ENCODE results near the gene CENPT. TPM values are rescaled to one million over a fixed set of nuclear protein-coding genes. Genes with fewer than 3 reads are reported as not detected.

Gene CENPT
- total and polyA plus RNA-seq, 4 experiments from 2014 or later: 15.4 to 107 (median 60.4) TPM

DNA sequence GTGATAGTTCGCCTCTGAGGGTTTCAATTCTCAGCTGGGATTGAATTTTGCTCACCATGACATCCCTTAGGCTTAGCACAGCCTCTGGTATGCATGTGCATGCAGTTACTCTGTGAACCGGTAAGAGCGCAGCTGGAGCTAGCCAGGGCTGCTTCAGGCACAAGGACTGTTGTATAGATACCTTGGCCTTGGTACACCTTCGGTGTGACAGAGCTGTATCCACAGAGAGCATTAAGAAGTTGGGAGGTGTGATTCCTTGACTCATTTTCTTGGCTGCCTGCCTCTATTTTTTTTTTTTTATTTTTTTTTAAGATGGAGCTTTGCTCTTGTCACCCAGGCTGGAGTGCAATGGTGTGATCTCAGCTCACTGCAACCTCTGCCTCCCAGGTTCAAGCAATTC, 3.0 kb downstream of the CENPT start:
- H3K27me3 ChIP-seq (ENCODE audit: insufficient read depth, low read length): no peaks in the 10 kb centered on the region
- H3K4me3 ChIP-seq (ENCODE audit: low read length in 2 of 2): no peak overlapping the region
- no peak for DNase-seq
- no peaks in the 10 kb centered on the region for H3K9me3 ChIP-seq (ENCODE audit: control insufficient read depth in 1 of 2, low read length in 2 of 2)
- Mint-ChIP-seq H3K27me3 (no peaks in the 10 kb centered on the region), H3K27ac (peak overlapping the region in 6 of 7 donors; percentile 62 to 98 (median 96)), H3K36me3 (peaks cover 0 to 17% of the 10 kb centered on the region in 2 donors), H3K9me3 (peaks cover 0 to 2% (median 0%) of the 10 kb centered on the region in 8 donors), H3K4me3 (peak overlapping the region; percentile 28 to 98 (median 74)), H3K4me1 (peaks cover 34 to 61% (median 48%) of the 10 kb centered on the region in 4 donors)
- ChIA-PET POLR2A (ENCODE audit: partially characterized antibody) (interaction anchor here (0.6 to 5.2 kb wide), 18 partner anchors 9 to 363 kb away, joined by 3 to 60 read pairs (median 4); partner anchors contain the start of genes ATP6V0D1, CARMIL2, CTCF and EDC4), CTCF (ENCODE audit: partially characterized antibody) (interaction anchor here (0.8 to 3.3 kb wide), 11 partner anchors 9 to 384 kb away, joined by 3 to 14 read pairs (median 4); partner anchors contain the start of genes EDC4, RANBP10 and TSNAXIP1)
- intact Hi-C loops (cut with micrococcal nuclease): no loop called here
- no peaks in the 10 kb centered on the region for H3K36me3 ChIP-seq (ENCODE audit: insufficient read depth, low read length)
- peak overlapping the region; percentile 98 for H3K27ac ChIP-seq (ENCODE audit: low read depth, low read length)
- H3K4me1 ChIP-seq (ENCODE audit: insufficient read depth, low read length): peaks cover 52% of the 10 kb centered on the region

GRCh38 chr16:67843343-67843765, 4.1 kb downstream of the CENPT start:
- DNase-seq: no peak
- peak overlapping the region; percentile 93 to 98 (median 94) for H3K4me3 Mint-ChIP-seq
- CTCF ChIA-PET (ENCODE audit: partially characterized antibody): interaction anchor here (0.9 to 3.3 kb wide), 4 partner anchors 10 to 296 kb away, joined by 3 to 14 read pairs (median 9); no protein-coding TSS in a partner anchor
- H3K27ac ChIP-seq (ENCODE audit: low read depth, low read length): peak overlapping the region; percentile 98
- intact Hi-C loops (cut with micrococcal nuclease): loop anchor here (1.0 to 2.0 kb wide), 2 partner anchors 92 to 281 kb away; partner anchors contain the start of gene CTCF
- peaks cover 49% of the 10 kb centered on the region for H3K4me1 ChIP-seq (ENCODE audit: insufficient read depth, low read length)
- H3K9me3 ChIP-seq (ENCODE audit: control insufficient read depth in 1 of 2, low read length in 2 of 2): no peaks in the 10 kb centered on the region
- H3K9me3 Mint-ChIP-seq: peaks cover 0 to 2% (median 0%) of the 10 kb centered on the region in 8 donors
- H3K36me3 ChIP-seq (ENCODE audit: insufficient read depth, low read length): no peaks in the 10 kb centered on the region
- POLR2A ChIA-PET (ENCODE audit: partially characterized antibody): interaction anchor here (0.9 to 5.2 kb wide), 14 partner anchors 8 to 362 kb away, joined by 3 to 60 read pairs (median 6); partner anchors contain the start of genes ACD, ATP6V0D1, CTCF and EDC4
- H3K4me1 Mint-ChIP-seq: peaks cover 29 to 57% (median 44%) of the 10 kb centered on the region in 4 donors
- peak overlapping the region; percentile 94 to 99 (median 97) for H3K27ac Mint-ChIP-seq
- no peaks in the 10 kb centered on the region for H3K27me3 ChIP-seq (ENCODE audit: insufficient read depth, low read length)
- H3K27me3 Mint-ChIP-seq: no peaks in the 10 kb centered on the region
- peak overlapping the region; percentile 64 to 99 for H3K4me3 ChIP-seq (ENCODE audit: low read length in 2 of 2)
- peaks cover 0 to 17% of the 10 kb centered on the region in 2 donors for H3K36me3 Mint-ChIP-seq

DNA sequence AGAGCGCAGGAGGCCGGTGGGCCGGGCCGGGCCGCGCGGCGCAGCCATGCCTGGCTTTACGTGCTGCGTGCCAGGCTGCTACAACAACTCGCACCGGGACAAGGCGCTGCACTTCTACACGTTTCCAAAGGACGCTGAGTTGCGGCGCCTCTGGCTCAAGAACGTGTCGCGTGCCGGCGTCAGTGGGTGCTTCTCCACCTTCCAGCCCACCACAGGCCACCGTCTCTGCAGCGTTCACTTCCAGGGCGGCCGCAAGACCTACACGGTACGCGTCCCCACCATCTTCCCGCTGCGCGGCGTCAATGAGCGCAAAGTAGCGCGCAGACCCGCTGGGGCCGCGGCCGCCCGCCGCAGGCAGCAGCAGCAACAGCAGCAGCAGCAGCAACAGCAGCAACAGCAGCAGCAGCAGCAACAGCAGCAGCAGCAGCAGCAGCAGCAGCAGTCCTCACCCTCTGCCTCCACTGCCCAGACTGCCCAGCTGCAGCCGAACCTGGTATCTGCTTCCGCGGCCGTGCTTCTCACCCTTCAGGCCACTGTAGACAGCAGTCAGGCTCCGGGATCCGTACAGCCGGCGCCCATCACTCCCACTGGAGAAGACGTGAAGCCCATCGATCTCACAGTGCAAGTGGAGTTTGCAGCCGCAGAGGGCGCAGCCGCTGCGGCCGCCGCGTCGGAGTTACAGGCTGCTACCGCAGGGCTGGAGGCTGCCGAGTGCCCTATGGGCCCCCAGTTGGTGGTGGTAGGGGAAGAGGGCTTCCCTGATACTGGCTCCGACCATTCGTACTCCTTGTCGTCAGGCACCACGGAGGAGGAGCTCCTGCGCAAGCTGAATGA, 4.8 kb downstream of the CENPT start:
- no peaks in the 10 kb centered on the region for H3K27me3 Mint-ChIP-seq
- ChIA-PET POLR2A (ENCODE audit: partially characterized antibody) (interaction anchor here (0.7 to 5.2 kb wide), 14 partner anchors 8 to 287 kb away, joined by 3 to 60 read pairs (median 6); partner anchors contain the start of genes ACD, CTCF, EDC4 and GFOD2), CTCF (ENCODE audit: partially characterized antibody) (interaction anchor here (0.9 to 2.8 kb wide), 3 partner anchors 26 to 296 kb away, joined by 3 to 14 read pairs (median 4); no protein-coding TSS in a partner anchor)
- H3K4me3 Mint-ChIP-seq: peak overlapping the region; percentile 93 to 98 (median 94)
- H3K27me3 ChIP-seq (ENCODE audit: insufficient read depth, low read length): no peaks in the 10 kb centered on the region
- peaks cover 27 to 52% (median 39%) of the 10 kb centered on the region in 4 donors for H3K4me1 Mint-ChIP-seq
- intact Hi-C loops (cut with micrococcal nuclease): loop anchor here (1.0 to 2.0 kb wide), 7 partner anchors 9 to 280 kb away; partner anchors contain the start of genes CTCF, PSKH1, RANBP10 and TSNAXIP1
- DNase-seq: peak; percentile 67 to 87 (median 77)
- H3K27ac ChIP-seq (ENCODE audit: low read depth, low read length): peak overlapping the region; percentile 98
- peaks cover 0 to 17% of the 10 kb centered on the region in 2 donors for H3K36me3 Mint-ChIP-seq
- H3K4me1 ChIP-seq (ENCODE audit: insufficient read depth, low read length): peaks cover 43% of the 10 kb centered on the region
- H3K9me3 ChIP-seq (ENCODE audit: control insufficient read depth in 1 of 2, low read length in 2 of 2): no peaks in the 10 kb centered on the region
- H3K4me3 ChIP-seq (ENCODE audit: low read length in 2 of 2): peak overlapping the region; percentile 64 to 99
- no peaks in the 10 kb centered on the region for H3K36me3 ChIP-seq (ENCODE audit: insufficient read depth, low read length)
- peak overlapping the region; percentile 94 to 99 (median 97) for H3K27ac Mint-ChIP-seq
- peaks cover 0 to 2% (median 0%) of the 10 kb centered on the region in 8 donors for H3K9me3 Mint-ChIP-seq

DNA sequence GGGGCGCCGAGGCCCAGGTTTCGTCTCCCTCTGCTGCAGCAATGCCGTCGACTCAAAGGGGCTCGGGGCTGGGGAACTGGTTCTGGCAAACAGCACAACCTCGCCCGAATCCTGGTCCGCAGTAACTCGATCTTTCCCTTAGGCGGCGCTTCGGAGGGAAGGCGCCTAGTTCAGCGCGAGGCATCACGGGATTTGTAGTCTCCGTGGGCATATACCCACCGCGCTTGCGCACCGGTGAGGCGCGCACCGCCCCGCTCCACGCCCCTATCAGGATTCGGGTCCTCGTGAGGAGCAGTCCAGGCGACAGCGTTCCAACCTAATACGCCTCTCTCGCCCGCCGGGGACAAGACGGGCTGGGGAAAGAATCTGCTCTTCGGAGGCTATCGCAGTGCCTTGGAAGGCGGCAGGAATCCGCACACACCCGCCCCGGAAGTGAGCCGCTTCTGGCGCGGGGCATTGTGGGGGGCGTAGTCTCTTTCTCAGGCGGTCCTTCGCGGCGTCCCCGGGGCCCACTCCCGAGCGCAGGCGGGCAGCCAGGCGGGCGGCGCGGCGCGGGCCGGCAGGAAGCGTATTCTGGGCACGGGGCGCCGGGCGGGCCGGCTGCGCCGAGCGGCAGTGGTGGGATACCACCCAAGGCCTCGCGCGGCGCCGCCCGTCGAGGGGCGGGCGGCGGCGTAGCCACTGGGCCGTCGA, 5.5 kb downstream of the CENPT start, which contains the start of gene THAP11:
TSS of gene THAP11 (plus strand) at position 505 of the 693 bp plus-strand sequence. CDS start 235 bp downstream, outside the sequence.
- H3K27ac ChIP-seq (ENCODE audit: low read depth, low read length): peak within 1 kb of the TSS; percentile 98
- intact Hi-C loops (cut with micrococcal nuclease): loop anchor here (1.0 to 2.0 kb wide), 7 partner anchors 9 to 279 kb away; partner anchors contain the start of genes CTCF, PSKH1, RANBP10 and TSNAXIP1

DNA sequence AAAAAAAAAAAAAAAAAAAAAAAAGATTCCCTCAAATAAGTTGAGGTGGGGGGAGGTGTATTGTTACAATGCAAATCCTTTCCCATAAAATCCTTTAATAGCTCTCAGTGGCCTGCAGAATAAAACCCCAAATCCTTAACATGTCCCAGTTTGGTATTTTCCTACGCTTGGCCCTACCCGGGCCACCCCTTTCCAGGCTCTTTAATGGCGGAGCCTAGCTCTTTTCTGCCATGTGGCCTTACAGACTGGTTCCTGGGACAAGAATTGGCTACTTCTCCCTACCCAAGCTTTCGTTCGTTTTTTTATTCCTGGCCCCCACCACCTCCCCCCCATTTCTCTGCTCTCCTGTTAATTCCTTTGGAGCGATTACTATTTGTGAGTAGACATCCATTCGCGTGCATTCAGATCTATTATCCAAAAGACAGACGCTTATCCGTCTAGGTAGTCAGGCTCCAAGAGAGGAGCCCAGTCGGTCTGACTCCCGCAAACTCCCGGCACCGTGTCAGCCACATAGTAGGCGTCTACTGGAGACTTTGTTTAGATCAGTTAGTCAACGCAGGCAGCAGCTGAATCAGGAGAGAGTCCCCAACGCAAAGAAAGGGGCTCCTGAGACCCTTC, 6.2 kb downstream of the CENPT start:
- peak overlapping the region; percentile 98 for H3K27ac ChIP-seq (ENCODE audit: low read depth, low read length)
- no peaks in the 10 kb centered on the region for H3K27me3 Mint-ChIP-seq
- peak overlapping the region in 1 of 2 donors; percentile 99 for H3K4me3 ChIP-seq (ENCODE audit: low read length in 2 of 2)
- H3K27me3 ChIP-seq (ENCODE audit: insufficient read depth, low read length): no peaks in the 10 kb centered on the region
- POLR2A ChIA-PET (ENCODE audit: partially characterized antibody): interaction anchor here (0.7 to 1.0 kb wide), 3 partner anchors 12 to 317 kb away, joined by 3 read pairs; partner anchors contain the start of gene EDC4
- H3K27ac Mint-ChIP-seq: peak overlapping the region; percentile 97 to 99 (median 98)
- H3K36me3 ChIP-seq (ENCODE audit: insufficient read depth, low read length): no peaks in the 10 kb centered on the region
- H3K4me1 ChIP-seq (ENCODE audit: insufficient read depth, low read length): peaks cover 38% of the 10 kb centered on the region
- no peak for DNase-seq
- peaks cover 25 to 46% (median 36%) of the 10 kb centered on the region in 4 donors for H3K4me1 Mint-ChIP-seq
- H3K4me3 Mint-ChIP-seq: peak overlapping the region in 7 of 8 donors; percentile 43 to 96 (median 94)
- intact Hi-C loops (cut with micrococcal nuclease): loop anchor here (1.0 kb wide), 1 partner anchor 25 kb away; no protein-coding TSS in a partner anchor
- H3K9me3 Mint-ChIP-seq: peaks cover 0 to 2% (median 0%) of the 10 kb centered on the region in 8 donors
- H3K9me3 ChIP-seq (ENCODE audit: control insufficient read depth in 1 of 2, low read length in 2 of 2): no peaks in the 10 kb centered on the region
- H3K36me3 Mint-ChIP-seq: peaks cover 0 to 13% of the 10 kb centered on the region in 2 donors
- CTCF ChIA-PET (ENCODE audit: partially characterized antibody): interaction anchor here (0.7 to 1.5 kb wide), 7 partner anchors 9 to 360 kb away, joined by 3 to 4 read pairs (median 3); partner anchors contain the start of genes ATP6V0D1 and CARMIL2

More for the DNA sequence above, 5.5 kb downstream of the CENPT start, which contains the start of gene THAP11:
- peak within 1 kb of the TSS; percentile 97 to 99 (median 98) for H3K27ac Mint-ChIP-seq
- POLR2A ChIA-PET (ENCODE audit: partially characterized antibody): interaction anchor here (0.7 to 5.2 kb wide), 5 partner anchors 8 to 182 kb away, joined by 3 to 44 read pairs (median 7); partner anchors contain the start of genes ACD, EDC4, PARD6A and PSMB10
- Histone ChIP-seq H3K4me1 (ENCODE audit: insufficient read depth, low read length) (peaks cover 38% of the 10 kb centered on the region), H3K36me3 (ENCODE audit: insufficient read depth, low read length) (no peaks in the 10 kb centered on the region), H3K4me3 (ENCODE audit: low read length in 2 of 2) (peak within 1 kb of the TSS; percentile 74 to 99), H3K9me3 (ENCODE audit: control insufficient read depth in 1 of 2, low read length in 2 of 2) (no peaks in the 10 kb centered on the region), H3K27me3 (ENCODE audit: insufficient read depth, low read length) (no peaks in the 10 kb centered on the region)
- H3K4me1 Mint-ChIP-seq: peaks cover 25 to 48% (median 36%) of the 10 kb centered on the region in 4 donors
- H3K4me3 Mint-ChIP-seq: peak within 1 kb of the TSS; percentile 93 to 98 (median 96)
- DNase-seq: peak; percentile 94 to 98 (median 95)
- no peaks in the 10 kb centered on the region for H3K27me3 Mint-ChIP-seq
- H3K9me3 Mint-ChIP-seq: peaks cover 0 to 2% (median 0%) of the 10 kb centered on the region in 8 donors
- peaks cover 0 to 15% of the 10 kb centered on the region in 2 donors for H3K36me3 Mint-ChIP-seq
- CTCF ChIA-PET (ENCODE audit: partially characterized antibody): interaction anchor here (0.7 to 1.5 kb wide), 5 partner anchors 8 to 361 kb away, joined by 3 to 4 read pairs (median 3); partner anchors contain the start of gene ATP6V0D1

Measured in CD4-positive, alpha-beta memory T cell (primary cell).